Caki2 (cell line): ENCODE measurements around the gene UNC119. TPM values are rescaled to one million over a fixed set of nuclear protein-coding genes. Genes with fewer than 3 reads are reported as not detected.
"Not testable (repeated sequence)": the region's sequence is repeated elsewhere in the genome, so short reads cannot be mapped to it uniquely, and the experiment has no call there.

Experiments used
- DNase-seq: peaks from one replicate; pipeline ENCODE4 v3.0.0-alpha.2; 2015; ENCODE audit warnings: low read depth
- in situ Hi-C: cut with HindIII; loops from 2 replicates; pipeline ENCODE4 v1.10.0; 2016; ENCODE audit warnings: low sequenced_read_pairs, low pct_unique_long_range_greater_than_20kb, mixed read lengths
- total RNA-seq: library from RNA; depleted of rRNA; stranded (reverse); fragments of >200 nt; shearing (Covaris generic); gene quantifications from 2 replicates; pipeline ENCODE4 v1.2.3, GENCODE V29; 2014; ENCODE audit warnings: low replicate concordance

The UNC119 gene
- total RNA-seq, 1 experiment from 2014 or later: 47.6 TPM

DNA sequence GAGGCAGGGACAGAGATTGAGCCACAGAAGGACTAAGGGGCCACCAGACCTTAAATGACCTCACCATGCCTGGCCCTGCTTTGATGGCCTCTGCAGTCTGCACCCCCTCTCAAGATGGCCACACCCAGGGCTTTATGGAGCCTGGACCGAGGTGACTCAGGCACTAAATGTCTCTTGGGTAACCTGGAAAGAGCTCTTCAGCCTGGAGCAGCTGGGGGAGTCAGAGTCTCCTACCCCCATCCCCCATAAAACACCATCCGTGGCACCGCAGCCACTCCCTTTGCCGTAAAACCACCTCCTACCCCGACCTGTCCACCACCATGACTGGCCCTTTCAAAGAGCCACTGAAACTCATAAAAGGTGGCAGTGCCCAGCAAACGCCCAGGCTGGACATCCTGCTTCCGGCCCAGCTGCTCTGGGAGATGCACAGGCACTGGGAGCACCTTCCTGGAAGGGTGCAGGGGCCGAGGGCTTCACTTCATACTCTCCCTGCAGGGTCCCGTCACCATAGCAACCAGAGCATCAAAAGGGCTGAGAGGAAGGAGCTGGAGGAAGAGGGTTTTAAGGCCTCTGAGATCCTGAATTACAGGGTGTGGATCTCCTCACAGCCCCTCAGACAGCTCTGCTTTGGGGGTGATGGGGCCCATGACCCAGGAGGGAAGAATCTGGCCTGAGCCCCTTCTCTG, 24.0 kb downstream of the UNC119 start:
- in situ Hi-C loops: no loop called here
- DNase-seq: no peak

DNA sequence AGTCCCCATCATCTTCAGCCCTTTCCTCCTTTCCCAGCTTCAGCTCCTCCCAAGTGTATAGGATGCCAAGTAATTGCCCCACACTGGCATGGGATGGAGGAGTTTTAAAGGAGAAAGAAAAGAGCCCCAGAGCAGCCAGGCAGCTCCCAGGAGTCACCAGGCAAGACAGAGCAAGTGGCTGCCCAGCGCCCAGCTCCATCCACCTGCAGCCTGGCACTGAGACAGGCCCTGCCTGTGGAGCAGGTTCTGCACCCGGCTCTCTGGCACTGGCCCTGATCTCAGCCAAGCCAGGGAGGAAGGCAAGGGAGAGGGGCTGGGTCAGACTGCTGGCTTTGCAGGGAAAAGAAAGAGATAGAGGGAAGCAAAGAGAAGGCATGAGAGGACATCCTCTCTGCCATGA, 24.6 kb downstream of the UNC119 start:
- DNase-seq: no peak
- in situ Hi-C loops: no loop called here

DNA sequence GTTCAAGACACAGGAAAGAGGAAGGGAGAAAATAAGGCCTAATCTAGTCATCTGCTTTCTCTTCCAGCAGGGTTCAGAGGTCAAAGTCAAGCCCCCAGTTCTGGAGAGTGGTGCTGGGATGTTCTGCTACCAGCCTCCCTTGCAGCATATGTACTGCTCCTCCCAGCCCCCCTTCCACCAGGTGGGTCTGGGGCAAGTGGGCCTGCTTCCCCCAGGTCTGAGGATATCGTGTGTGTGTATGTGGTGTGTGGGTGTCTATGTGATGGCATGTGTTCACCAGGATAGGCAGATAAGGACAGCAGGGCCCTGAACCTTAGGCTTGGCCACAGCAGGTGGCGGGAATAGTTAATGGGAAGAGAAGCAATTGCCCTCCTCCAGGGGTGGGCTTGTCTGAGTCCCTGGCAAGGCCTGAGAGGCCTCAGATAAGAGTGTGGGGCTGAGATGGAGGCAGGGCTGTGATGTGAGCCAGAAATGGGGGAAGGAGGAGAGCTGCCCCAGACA, 25.2 kb downstream of the UNC119 start:
- in situ Hi-C loops: no loop called here
- no peak for DNase-seq

DNA sequence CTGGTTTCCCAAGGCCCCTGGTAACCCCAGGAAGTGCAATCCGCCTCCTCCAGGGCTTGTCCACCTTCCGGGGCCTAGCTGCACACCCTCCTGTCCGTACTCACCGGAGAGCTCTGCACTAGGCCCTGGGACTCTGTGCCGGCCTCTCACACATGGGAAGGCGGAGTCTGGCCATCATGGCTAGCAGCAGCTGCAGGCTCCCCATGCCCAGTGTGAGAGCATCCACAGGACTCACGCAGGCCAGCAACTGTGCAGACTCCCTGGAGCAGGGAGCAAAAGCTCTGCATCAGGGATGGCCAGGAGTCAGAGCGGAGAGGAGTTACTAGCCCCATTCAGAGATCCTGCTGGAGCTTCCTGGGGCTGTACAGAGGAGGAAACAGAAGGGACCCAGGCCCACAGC, 26.0 kb downstream of the UNC119 start:
- no peak for DNase-seq
- in situ Hi-C loops: no loop called here

DNA sequence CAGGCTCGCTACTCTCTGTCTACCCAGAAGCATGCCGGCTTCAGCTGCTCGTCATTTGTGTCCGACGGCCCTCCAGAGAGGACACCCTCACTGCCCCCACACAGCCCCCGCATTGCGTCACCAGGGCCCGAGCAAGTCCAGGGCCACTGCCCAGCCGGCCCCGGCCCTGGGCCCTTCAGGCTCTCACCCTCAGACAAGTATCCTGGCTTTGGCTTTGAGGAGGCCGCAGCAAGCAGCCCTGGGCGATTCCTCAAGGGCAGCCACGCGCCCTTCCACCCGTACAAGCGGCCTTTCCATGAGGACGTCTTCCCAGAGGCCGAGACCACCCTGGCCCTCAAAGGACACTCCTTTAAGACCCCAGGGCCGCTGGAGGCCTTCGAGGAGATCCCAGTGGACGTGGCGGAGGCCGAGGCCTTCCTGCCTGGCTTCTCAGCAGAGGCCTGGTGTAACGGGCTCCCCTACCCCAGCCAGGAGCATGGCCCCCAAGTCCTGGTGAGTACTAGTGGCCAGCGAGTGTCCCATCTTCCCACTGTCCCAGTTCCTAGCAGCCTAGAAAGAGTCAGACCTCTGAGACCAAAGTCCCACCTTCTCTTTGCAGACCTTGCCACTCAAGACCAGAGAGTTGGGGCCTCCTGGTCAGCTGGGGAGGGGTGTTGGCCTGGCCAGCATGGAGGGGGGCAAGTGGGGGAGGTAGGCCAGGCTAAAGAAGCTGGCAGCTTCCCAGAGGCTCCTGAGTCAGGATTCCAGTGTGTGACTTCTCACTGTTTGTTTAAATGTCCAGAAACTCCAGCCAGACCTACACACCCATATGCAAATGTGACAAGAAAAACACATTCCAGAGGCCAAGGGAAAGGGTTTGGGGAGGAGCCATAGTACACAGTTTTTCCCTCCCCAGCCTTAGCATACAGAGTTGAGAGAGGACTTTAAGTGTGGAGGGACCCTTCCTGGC, 27.7 kb downstream of the UNC119 start:
- DNase-seq: peak; percentile 81
- in situ Hi-C loops: no loop called here

DNA sequence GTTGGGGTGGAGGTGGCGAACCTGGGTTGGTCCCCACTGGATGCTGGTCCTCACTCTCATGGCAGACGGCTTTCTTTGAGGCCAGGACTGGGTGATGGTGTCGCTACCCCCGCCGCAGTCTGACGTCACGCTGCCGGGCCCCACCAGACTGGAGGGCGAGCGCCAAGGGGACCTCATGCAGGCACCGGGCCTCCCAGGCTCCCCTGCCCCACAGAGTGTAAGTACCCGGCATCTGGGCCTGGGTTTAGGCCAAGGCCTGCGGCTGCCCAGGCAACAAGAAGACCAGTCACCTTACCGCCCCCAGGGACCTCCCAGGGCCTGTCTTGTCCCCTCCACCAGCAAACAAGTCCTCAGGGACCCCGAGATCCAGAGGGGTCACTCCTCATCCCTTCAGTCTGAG, 28.5 kb downstream of the UNC119 start:
- DNase-seq: no peak
- in situ Hi-C loops: no loop called here

DNA sequence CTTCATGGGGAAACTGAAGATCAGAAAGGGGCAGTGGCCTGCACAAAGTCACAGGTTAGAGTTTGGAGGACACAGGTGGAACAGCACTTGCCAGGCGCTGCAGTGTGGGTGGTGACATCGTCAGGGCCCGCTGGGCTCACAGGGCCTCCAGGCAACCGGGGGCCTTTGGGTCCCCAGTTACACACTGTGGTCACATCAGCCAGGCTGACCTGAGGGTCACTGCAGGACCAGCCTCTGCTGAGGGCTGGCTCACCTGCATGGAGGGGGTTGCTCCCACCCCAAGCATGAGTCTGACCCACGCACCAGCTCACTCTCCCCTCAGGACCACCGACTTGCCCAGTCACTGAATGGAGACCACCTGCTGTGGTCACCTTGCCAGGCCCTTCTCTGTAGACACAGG, 29.2 kb downstream of the UNC119 start:
- in situ Hi-C loops: no loop called here

DNA sequence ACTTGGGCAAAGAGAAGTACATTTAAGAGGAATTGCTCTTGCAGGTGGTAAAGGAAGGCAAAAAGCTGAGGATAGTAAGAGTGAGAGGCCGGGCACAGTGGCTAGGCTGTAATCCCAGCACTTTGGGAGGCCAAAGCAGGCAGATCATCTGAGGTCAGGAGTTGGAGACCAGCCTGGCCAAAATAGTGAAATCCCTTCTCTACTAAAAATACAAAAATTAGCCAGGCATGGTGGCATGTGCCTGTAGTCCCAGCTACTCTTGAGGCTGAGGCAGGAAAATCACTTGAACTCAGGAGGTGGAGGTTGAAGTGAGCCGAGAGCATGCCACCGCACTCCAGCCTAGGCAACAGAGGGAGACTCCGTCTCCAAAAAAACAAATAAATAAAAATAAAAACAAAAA, 30.1 kb downstream of the UNC119 start:
- DNase-seq, in situ Hi-C loops: not testable (repeated sequence)

More for the DNA sequence above, 29.2 kb downstream of the UNC119 start:
- no peak for DNase-seq

DNA sequence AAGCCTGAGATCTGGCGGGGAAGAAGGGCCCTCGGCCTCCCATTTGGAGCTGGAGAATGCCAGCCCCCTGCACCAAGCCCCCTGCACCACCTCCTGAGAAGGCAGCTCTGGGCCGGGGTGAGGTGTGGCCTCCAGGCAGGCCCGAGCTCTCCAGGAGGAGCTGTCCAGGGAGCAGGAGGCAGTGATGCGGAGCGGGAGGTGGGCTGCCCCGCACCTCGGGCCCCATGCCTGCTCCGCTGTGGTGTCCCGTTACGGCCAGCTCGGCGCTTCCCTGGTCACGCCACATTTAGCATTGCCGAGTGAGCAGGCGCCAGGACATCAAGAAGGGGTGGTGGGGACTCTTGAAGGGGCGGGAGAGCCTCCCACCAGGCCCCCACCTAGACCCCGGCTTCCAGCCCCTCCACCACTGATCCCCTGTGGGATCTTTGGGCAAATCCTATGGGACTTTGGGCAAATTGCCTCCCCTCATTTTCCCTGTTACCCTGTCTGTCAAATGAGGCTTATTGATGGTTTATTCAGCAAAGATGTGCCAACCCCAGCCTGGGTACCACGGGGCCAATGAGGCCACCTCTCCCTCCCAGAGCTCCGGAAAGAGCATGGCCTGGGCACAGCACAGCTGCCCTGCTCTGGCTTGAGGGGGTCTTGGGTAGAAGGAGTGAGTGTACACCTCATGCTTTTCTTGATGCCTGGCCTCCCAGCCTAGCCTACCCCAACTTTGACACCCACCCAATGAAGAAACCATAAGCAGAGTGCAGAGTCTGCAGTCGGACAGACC, 30.9 kb downstream of the UNC119 start:
- no peak for DNase-seq
- in situ Hi-C loops: no loop called here

DNA sequence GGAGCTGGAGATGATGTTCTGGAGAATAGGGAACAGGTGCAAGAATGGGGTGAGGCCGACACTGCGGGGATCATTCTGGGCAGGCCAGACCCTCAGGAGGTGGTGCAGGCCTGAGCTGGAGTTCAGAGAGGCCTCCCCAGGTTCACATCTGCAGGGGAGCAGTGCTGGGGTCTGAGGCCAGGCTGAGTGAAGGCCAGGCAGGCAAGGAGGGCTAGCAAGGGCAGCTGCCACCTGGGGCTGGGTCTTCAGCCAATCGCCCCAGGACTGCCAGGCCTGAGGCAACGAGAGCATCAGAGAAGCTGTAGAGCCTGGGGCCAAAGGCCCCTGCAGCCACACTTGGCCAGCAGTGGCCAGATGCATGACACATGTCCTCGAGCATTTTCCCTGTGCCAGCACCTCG, 31.7 kb downstream of the UNC119 start:
- no peak for DNase-seq
- in situ Hi-C loops: no loop called here

DNA sequence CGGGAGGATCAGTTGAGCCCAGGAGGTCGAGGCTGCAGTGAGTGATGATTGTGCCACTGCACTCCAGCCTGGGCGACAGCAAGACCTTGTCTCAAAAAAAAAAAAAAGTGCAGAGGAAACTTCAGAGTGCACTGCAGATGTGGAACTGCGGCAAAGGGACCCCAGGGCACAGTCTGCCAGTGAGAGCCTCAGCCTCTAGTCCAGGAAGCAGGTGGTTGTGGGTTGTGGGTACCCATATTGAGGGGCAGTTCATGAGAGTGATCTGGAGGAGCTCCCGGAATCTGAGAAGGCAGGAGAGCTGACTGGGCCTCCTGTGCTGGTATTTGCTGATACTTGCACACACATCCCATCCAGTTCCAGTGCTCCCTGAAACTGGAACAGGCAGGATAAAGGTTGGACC, 33.2 kb downstream of the UNC119 start:
- DNase-seq: no peak
- in situ Hi-C loops: no loop called here

DNA sequence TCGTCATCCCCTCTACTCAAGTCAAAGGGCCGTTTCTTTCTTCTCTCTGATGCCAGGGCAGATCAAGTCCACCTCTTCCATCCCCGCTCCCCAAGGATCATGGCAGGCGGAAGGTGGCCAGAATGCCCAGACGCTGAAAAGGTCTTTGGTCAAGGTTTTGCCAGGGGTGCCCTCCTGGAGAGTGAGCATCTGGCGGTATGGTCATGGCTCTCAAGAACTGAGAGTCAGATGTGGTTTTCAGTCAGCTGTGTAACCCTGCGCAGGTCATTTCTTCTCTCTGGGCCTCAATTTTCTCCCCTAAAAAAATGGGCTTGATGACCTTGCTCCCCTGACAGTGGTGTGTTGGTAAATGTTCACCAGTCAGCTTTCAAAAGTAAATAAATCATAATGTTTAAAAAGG, 33.8 kb downstream of the UNC119 start:
- in situ Hi-C loops: no loop called here
- DNase-seq: no peak

DNA sequence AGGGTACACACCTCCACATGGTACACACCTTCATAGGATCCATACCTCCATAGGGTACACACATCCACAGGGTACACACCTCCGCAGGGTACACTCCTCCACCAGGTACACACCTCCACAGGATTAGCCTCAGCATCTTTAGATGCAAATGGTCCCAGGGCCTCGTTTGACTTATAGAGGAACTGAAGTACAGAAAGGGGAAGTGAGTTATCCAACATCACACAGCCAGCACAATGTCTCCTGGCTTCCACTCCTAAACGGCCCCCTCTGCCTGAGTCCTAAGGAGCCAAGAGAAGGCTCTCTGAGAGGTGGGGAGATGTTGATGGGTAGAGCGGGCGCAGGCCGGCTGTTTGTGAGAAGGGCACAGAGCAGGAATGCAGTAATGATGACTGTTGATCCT, 34.3 kb downstream of the UNC119 start:
- no peak for DNase-seq
- in situ Hi-C loops: no loop called here

DNA sequence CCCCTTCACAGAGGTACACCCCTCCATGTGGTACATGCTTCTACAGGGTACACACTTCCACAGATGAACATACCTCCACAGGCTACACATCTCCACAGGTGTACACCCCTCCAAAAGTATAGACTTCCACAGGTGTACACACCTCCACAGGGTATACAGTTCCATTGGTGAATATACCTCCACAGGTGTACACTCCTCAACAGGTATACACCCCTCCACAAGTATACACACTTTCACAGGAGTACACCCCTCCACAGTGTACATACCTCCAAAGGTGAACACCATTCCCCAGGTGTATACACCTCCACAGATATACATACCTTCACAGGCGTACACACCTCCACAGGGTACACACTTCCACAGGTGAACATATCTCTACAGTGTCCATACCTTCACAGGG, 36.9 kb downstream of the UNC119 start:
- in situ Hi-C loops: no loop called here
- no peak for DNase-seq

DNA sequence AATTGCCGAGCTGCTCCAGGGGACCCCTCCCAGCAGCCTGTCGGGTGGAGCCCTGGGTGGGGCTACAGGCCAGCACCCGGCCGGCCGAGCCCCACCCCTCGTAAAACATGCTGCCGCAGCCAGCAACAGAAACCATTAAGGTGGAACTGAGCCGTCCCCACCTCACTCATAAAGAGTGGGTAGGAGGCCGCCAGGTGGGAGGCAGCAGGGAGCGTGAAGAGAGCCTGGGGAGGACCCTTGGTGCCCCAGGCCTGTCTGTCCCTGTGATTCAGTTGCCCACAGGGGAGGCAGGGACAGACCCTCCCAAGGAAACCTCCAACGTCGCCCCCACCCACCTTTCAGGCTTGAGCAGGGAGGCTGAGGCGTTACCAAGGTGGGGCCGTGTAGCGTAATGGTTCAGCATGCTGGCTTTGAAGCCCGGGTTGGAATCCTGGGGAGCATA, 37.8 kb downstream of the UNC119 start:
- in situ Hi-C loops: no loop called here
- DNase-seq: no peak

DNA sequence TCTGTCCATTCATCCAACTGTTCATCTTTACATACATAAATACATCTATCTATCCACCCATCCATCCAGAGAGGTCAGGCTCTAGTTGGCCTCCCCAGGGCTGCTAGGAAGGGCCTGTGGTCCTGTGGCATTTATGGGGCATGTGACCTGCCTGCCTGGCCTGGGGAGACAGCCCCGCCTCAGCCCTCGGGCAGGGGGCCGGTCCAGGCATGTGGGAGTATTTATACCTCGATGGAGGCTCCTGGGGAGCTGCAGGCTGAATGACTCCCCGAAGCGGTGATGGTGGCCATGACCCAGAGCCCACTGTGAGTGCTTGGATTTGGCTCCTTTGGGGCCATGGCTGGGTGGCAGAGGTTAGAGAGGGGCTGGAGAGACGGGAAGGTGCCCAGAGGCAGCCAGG, 38.9 kb downstream of the UNC119 start:
- DNase-seq: no peak
- in situ Hi-C loops: no loop called here

DNA sequence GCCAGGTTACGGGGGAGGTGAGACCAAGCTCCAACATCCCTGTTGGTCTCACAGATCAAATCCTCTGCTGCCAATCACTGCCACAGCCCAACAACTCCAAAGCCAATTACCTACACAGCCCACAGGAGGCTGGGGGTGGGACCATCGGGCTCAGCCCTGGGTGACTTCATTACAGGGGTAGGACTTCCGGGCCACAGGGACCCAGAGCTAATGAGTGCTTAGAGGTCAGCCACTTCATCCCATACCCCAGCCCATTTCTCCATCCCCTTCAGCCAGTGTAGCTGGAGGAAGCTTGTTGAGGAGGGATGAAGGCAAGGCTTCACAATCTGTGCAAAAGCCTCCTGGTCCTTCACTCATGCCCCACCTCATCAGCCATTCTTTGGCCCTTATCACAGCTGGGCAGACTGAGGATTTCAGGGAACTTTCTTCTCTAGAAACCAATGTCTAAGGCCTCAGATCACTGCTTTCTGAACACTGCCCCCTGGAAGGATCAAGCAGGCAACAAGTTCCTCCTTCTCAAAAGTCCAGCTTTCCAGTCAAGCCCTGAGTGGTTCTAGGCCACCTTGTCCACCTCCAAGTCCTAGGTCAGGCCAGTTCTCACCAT, 40.5 kb downstream of the UNC119 start:
- in situ Hi-C loops: no loop called here

DNA sequence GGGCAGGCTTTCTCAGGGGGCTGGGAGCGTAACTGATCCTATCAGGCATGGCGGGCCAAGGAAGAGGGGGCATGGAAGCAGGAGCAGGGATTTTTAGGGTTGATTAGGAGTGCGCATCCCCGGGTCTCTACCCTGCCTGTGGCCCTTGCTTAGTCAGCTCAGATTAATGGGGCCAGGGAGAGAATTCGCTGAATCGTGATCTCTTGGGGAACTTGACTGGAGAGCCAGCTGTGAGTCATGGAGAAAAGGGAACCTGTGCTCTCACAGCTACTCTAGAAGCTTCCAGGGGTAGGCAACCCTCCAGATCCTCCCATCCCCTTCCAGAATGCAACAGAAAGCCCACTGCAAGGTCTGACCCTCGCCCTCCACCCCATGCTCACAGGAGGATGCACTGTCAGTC, 42.6 kb downstream of the UNC119 start:
- in situ Hi-C loops: no loop called here
- DNase-seq: no peak

More for the DNA sequence above, 40.5 kb downstream of the UNC119 start:
- no peak for DNase-seq
